SK-N-SH (cell line): ENCODE data around the gene TMEM169. TPM values are rescaled to one million over a fixed set of nuclear protein-coding genes. Genes with fewer than 3 reads are reported as not detected.

Source experiments
- CTCF ChIA-PET: fragments of 300-600, 350-600 bp; formaldehyde crosslinking; extraction: SDS; loops from one replicate; lab custom pipeline; 2021; lab: Yijun Ruan, JAX
- POLR2A ChIA-PET: fragments of 350-600 bp; sonication (Branson Sonifier 250); formaldehyde crosslinking; extraction: SDS; loops from one replicate; lab custom pipeline; 2020; ENCODE audit warnings: antibody characterized with exemption, inconsistent platforms; lab: Yijun Ruan, JAX
- DNase-seq: peaks from one replicate; pipeline ENCODE4 v3.0.0; 2012
- H2AFZ ChIP-seq: fragments of 200-600 bp; sonication (generic); 2 replicates; pipeline ENCODE4 v1.8.1; 2016; ENCODE audit warnings: antibody characterized with exemption, mild to moderate bottlenecking, low read depth
- H3F3A ChIP-seq: fragments of 200-600 bp; sonication (generic); replicated peaks from 2 replicates; pipeline ENCODE3; 2016; ENCODE audit warnings: antibody characterized with exemption, mild to moderate bottlenecking; ENCODE audit not compliant: insufficient read depth
- H3K27ac ChIP-seq, 2 experiments: fragments of 200-500 bp in 1 of 2; fragments of 200-600 bp in 1 of 2; sonication (Bioruptor generic) in 1 of 2; sonication (generic), shearing (Covaris generic) in 1 of 2; 2 replicates each; pipeline versions ENCODE4 v1.5.1 to v1.6.1; 2014 to 2016; ENCODE audit warnings: low read depth in 2 of 2, inconsistent platforms in 1 of 2, low read length in 1 of 2, mild to moderate bottlenecking in 1 of 2, mixed read lengths in 1 of 2
- H3K27me3 ChIP-seq: fragments of 200-600 bp; sonication (generic), shearing (Covaris generic); 2 replicates; pipeline ENCODE4 v1.6.1; 2016; ENCODE audit warnings: mixed run types; ENCODE audit not compliant: insufficient read depth
- H3K36me3 ChIP-seq, 2 experiments: fragments of 200-500 bp in 1 of 2; fragments of 200-600 bp in 1 of 2; sonication (Bioruptor generic) in 1 of 2; sonication (generic) in 1 of 2; replicated peaks in 1 of 2; 2 replicates each; pipeline versions ENCODE3 to v1.5.1; 2014 to 2016; ENCODE audit warnings: low read length in 1 of 2, mild to moderate bottlenecking in 1 of 2; ENCODE audit not compliant: insufficient read depth in 2 of 2, control insufficient read depth in 1 of 2
- H3K4me1 ChIP-seq, 2 experiments: fragments of 200-500 bp in 1 of 2; fragments of 200-600 bp in 1 of 2; sonication (Bioruptor generic) in 1 of 2; sonication (generic), shearing (Covaris generic) in 1 of 2; 2 replicates each; pipeline versions ENCODE4 v1.5.1 to v1.6.1; 2014 to 2016; ENCODE audit warnings: low read depth in 1 of 2, low read length in 1 of 2, mixed run types in 1 of 2; ENCODE audit not compliant: insufficient read depth in 2 of 2, control insufficient read depth in 1 of 2
- H3K4me2 ChIP-seq: fragments of 200-600 bp; sonication (generic), shearing (Covaris generic); 2 replicates; pipeline ENCODE4 v1.6.1; 2017; ENCODE audit warnings: mixed run types
- H3K4me3 ChIP-seq, 2 experiments: fragments of 200-500 bp in 1 of 2; fragments of 200-600 bp in 1 of 2; sonication (Bioruptor generic) in 1 of 2; sonication (generic), shearing (Covaris generic) in 1 of 2; 2 replicates each; pipeline versions ENCODE4 v1.5.1 to v1.8.1; 2014 to 2016; ENCODE audit warnings: low read depth in 2 of 2, inconsistent platforms in 1 of 2, low read length in 1 of 2, mild to moderate bottlenecking in 1 of 2, mixed read lengths in 1 of 2, moderate library complexity in 1 of 2
- H3K79me2 ChIP-seq: fragments of 200-600 bp; sonication (generic); 2 replicates; pipeline ENCODE4 v1.8.1; 2017; ENCODE audit warnings: mild to moderate bottlenecking; ENCODE audit not compliant: insufficient read depth
- H3K9ac ChIP-seq: fragments of 200-600 bp; sonication (generic); 2 replicates; pipeline ENCODE4 v1.6.1; 2017; ENCODE audit warnings: mixed run types
- H3K9me2 ChIP-seq: fragments of 200-600 bp; sonication (generic); 2 replicates; pipeline ENCODE4 v1.6.1; 2017; ENCODE audit warnings: mixed run types
- H3K9me3 ChIP-seq: fragments of 200-600 bp; sonication (generic); 2 replicates; pipeline ENCODE4 v1.6.1; 2017; ENCODE audit warnings: mixed run types, mild to moderate bottlenecking, moderate library complexity
- H4K20me1 ChIP-seq: fragments of 200-600 bp; sonication (generic); 2 replicates; pipeline ENCODE4 v1.6.1; 2017; ENCODE audit warnings: mild to moderate bottlenecking, mixed run types; ENCODE audit not compliant: insufficient read depth
- EP300 ChIP-seq, 2 experiments: IDR thresholded peaks; 2 replicates each; pipeline versions ENCODE4 v1.4.0 to v1.6.1; 2012; ENCODE audit warnings: borderline replicate concordance in 1 of 2, low read depth in 1 of 2, low read length in 1 of 2
- FOSL2 ChIP-seq: IDR thresholded peaks from 2 replicates; pipeline ENCODE4 v1.4.0; 2012; ENCODE audit warnings: low read depth, mild to moderate bottlenecking, moderate library complexity, borderline replicate concordance
- FOXJ3 ChIP-seq: sonication (generic); formaldehyde crosslinking; IDR thresholded peaks from 2 replicates; pipeline ENCODE4 v1.5.1; 2020; ENCODE audit warnings: mild to moderate bottlenecking, missing genetic modification reagents
- FOXM1 ChIP-seq: IDR thresholded peaks from 2 replicates; pipeline ENCODE4 v1.4.0; 2012; ENCODE audit warnings: low read depth, mild to moderate bottlenecking
- GABPA ChIP-seq: IDR thresholded peaks from 2 replicates; pipeline ENCODE4 v1.4.0; 2012; ENCODE audit warnings: low read depth, mild to moderate bottlenecking
- GATA2 ChIP-seq: sonication (generic); formaldehyde crosslinking; IDR thresholded peaks from 2 replicates; pipeline ENCODE4 v1.5.0; 2020; ENCODE audit warnings: mild to moderate bottlenecking, missing genetic modification reagents
- MEF2A ChIP-seq: IDR thresholded peaks from 2 replicates; pipeline ENCODE4 v1.4.0; 2012; ENCODE audit warnings: low read depth, borderline replicate concordance
- MXI1 ChIP-seq: IDR thresholded peaks from 2 replicates; pipeline ENCODE4 v1.6.1; 2012; ENCODE audit warnings: mild to moderate bottlenecking, low read depth, low read length, improper control_type of control experiment
- NRF1 ChIP-seq: IDR thresholded peaks from 2 replicates; pipeline ENCODE4 v1.6.1; 2012; ENCODE audit warnings: low read depth, mild to moderate bottlenecking, low read length
- POLR2AphosphoS5 ChIP-seq: IDR thresholded peaks from 2 replicates; pipeline ENCODE4 v1.6.1; 2012; ENCODE audit warnings: low read depth, low read length
- SIN3A ChIP-seq: IDR thresholded peaks from 2 replicates; pipeline ENCODE4 v1.6.1; 2012; ENCODE audit warnings: low read depth, mild to moderate bottlenecking, low read length, moderate library complexity, borderline replicate concordance
- TEAD4 ChIP-seq: IDR thresholded peaks from 2 replicates; pipeline ENCODE4 v1.4.0; 2012; ENCODE audit warnings: mild to moderate bottlenecking, borderline replicate concordance; ENCODE audit not compliant: insufficient read depth
- YY1 ChIP-seq: IDR thresholded peaks from 2 replicates; pipeline ENCODE4 v1.4.0; 2012; ENCODE audit warnings: low read depth, mild to moderate bottlenecking
- WGBS: methylation state at CpG from one replicate; pipeline ENCODE4 v1.1.6; 2017; ENCODE audit warnings: low lambda C conversion rate; 5-methylcytosine and 5-hydroxymethylcytosine counted together
- polyA plus RNA-seq, 3 experiments: library from polyadenylated mRNA; depleted of rRNA; stranded (reverse); fragments of >200 nt; gene quantifications; 2 replicates each; pipeline ENCODE4 v1.2.3, GENCODE V29; 2012
- TF ChIP-seq, protein P1 (sequence below): fragments of 200-600 bp; sonication (generic); IDR thresholded peaks from 2 replicates; pipeline ENCODE4 v1.6.1; 2017; ENCODE audit warnings: antibody characterized with exemption, mild to moderate bottlenecking, moderate library complexity
- TF ChIP-seq, protein P2 (sequence below): IDR thresholded peaks from 2 replicates; pipeline ENCODE4 v1.4.0; 2012; ENCODE audit warnings: low read depth, borderline replicate concordance
- TF ChIP-seq, protein P3 (sequence below): fragments of 150-350 bp; IDR thresholded peaks from 2 replicates; pipeline ENCODE4 v1.6.1; 2017; ENCODE audit warnings: antibody characterized with exemption, low read length, low read depth, borderline replicate concordance

TMEM169 gene
- polyA plus RNA-seq, 1 of the 3 experiments (the other 2 are of a cell fraction) = 0.30 TPM

DNA sequence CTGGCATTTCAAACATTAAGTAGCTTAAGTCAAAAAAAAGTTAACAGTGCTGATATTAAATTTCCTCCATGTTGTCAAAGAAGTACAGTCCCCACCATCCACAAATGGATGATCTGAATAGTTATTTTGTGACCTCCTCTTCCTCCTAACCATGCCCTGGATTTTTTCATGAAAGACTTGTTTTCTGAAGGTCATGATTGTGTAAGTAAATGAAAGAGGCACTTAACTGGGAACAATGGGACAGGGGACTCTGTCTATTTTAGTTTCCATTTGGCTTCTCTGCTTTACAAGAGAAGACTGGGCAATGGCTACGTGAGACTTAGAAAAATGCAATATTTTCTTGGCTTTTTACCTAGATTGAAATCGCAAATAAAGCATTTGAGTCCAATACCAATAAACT is 32.3 kb upstream of the TMEM169 start (continued):
- TF ChIP-seq GABPA = no peak
- no peak for TF ChIP-seq POLR2AphosphoS5
- no peak for TF ChIP-seq FOSL2
- no peak for TF ChIP-seq FOXM1
- no peak for TF ChIP-seq FOXJ3
- no peak for TF ChIP-seq NRF1
- TF ChIP-seq GATA2 (CRISPR knock-in tag) = no peak
- TF ChIP-seq, protein P1, sequence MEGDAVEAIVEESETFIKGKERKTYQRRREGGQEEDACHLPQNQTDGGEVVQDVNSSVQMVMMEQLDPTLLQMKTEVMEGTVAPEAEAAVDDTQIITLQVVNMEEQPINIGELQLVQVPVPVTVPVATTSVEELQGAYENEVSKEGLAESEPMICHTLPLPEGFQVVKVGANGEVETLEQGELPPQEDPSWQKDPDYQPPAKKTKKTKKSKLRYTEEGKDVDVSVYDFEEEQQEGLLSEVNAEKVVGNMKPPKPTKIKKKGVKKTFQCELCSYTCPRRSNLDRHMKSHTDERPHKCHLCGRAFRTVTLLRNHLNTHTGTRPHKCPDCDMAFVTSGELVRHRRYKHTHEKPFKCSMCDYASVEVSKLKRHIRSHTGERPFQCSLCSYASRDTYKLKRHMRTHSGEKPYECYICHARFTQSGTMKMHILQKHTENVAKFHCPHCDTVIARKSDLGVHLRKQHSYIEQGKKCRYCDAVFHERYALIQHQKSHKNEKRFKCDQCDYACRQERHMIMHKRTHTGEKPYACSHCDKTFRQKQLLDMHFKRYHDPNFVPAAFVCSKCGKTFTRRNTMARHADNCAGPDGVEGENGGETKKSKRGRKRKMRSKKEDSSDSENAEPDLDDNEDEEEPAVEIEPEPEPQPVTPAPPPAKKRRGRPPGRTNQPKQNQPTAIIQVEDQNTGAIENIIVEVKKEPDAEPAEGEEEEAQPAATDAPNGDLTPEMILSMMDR = no peak

DNA sequence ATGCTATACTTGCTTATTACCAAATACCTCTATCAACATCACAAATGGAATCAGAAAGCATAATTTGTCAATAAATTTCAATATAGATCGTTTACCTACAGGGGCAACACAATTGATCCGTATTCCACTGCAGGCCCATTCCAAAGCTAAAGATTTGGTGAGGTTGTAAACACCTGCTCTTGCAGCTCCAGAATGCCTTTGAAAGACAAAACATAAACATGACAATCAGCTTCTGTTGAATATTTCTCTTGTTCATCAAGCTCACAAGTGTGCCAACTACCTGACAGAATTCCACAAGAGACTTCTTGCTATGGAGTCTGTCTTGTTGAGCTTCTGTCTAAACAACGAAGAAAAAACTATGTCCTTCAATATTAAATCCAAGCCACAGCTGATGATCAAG is 30.4 kb upstream of the TMEM169 start:
- H2AFZ ChIP-seq = no peak overlapping the region
- no peak overlapping the region for H3K9ac ChIP-seq
- no peaks in the 10 kb centered on the region for H3K27me3 ChIP-seq
- CTCF ChIA-PET = interaction anchor here (1.0 to 1.1 kb wide), 2 partner anchors 14 to 28 kb away, joined by 3 read pairs; no protein-coding TSS in a partner anchor
- H3K36me3 ChIP-seq = peaks cover 2 to 17% of the 10 kb centered on the region in 2 experiments
- no peak overlapping the region for H3K4me2 ChIP-seq
- no peak for DNase-seq
- H3K9me2 ChIP-seq = no peaks in the 10 kb centered on the region
- no peak overlapping the region for H3K27ac ChIP-seq
- no peaks in the 10 kb centered on the region for H3F3A ChIP-seq
- no peaks in the 10 kb centered on the region for H4K20me1 ChIP-seq
- POLR2A ChIA-PET = no interaction called here
- H3K4me3 ChIP-seq = no peak overlapping the region
- 99% methylated on average over 3 of the region's 3 CpGs for WGBS
- no peaks in the 10 kb centered on the region for H3K4me1 ChIP-seq
- H3K9me3 ChIP-seq = no peaks in the 10 kb centered on the region
- TF ChIP-seq, protein P2, sequence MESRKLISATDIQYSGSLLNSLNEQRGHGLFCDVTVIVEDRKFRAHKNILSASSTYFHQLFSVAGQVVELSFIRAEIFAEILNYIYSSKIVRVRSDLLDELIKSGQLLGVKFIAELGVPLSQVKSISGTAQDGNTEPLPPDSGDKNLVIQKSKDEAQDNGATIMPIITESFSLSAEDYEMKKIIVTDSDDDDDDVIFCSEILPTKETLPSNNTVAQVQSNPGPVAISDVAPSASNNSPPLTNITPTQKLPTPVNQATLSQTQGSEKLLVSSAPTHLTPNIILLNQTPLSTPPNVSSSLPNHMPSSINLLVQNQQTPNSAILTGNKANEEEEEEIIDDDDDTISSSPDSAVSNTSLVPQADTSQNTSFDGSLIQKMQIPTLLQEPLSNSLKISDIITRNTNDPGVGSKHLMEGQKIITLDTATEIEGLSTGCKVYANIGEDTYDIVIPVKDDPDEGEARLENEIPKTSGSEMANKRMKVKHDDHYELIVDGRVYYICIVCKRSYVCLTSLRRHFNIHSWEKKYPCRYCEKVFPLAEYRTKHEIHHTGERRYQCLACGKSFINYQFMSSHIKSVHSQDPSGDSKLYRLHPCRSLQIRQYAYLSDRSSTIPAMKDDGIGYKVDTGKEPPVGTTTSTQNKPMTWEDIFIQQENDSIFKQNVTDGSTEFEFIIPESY = no peak
- TF ChIP-seq EP300 (IDR thresholded peaks at IDR 0.05; ENCODE audit: borderline replicate concordance in 1 of 2, low read depth in 1 of 2, low read length in 1 of 2) (no peak), FOSL2 (no peak), NRF1 (no peak), MEF2A (no peak), SIN3A (no peak), TEAD4 (no peak), GATA2 (CRISPR knock-in tag) (no peak), YY1 (no peak), MXI1 (no peak)
- TF ChIP-seq, protein P1 = no peak
- TF ChIP-seq, protein P3, sequence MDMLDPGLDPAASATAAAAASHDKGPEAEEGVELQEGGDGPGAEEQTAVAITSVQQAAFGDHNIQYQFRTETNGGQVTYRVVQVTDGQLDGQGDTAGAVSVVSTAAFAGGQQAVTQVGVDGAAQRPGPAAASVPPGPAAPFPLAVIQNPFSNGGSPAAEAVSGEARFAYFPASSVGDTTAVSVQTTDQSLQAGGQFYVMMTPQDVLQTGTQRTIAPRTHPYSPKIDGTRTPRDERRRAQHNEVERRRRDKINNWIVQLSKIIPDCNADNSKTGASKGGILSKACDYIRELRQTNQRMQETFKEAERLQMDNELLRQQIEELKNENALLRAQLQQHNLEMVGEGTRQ = no peak
- TF ChIP-seq, all 33 proteins: peak for 0
- no peaks in the 10 kb centered on the region for H3K79me2 ChIP-seq
